HG03139 (cell line): Measurements from ENCODE around the gene DCDC2B.

Source experiments
- ATAC-seq: cut with Tn5 transposase; IDR thresholded peaks from one replicate; pipeline ENCODE4 v1.9.1; 2021; ENCODE audit not compliant: unreplicated experiment

DCDC2B gene

GRCh38 chr1:32195972-32196823, 12.7 kb upstream of the DCDC2B start:
- no peak for ATAC-seq

- ATAC-seq = no peak
Measured at GRCh38 chr1:32197074-32197473, 11.8 kb upstream of the DCDC2B start.

- no peak for ATAC-seq
Measured at GRCh38 chr1:32197837-32198236, 11.1 kb upstream of the DCDC2B start.

GRCh38 chr1:32198237-32199042, 10.4 kb upstream of the DCDC2B start:
- ATAC-seq = no peak

GRCh38 chr1:32199043-32199716, 9.7 kb upstream of the DCDC2B start:
- no peak for ATAC-seq

- ATAC-seq = no peak
Measured at GRCh38 chr1:32199717-32200072, 9.2 kb upstream of the DCDC2B start.

- ATAC-seq = no peak
Measured at GRCh38 chr1:32200226-32201010, 8.5 kb upstream of the DCDC2B start, which contains the start of gene CCDC28B. Gene CCDC28B (plus strand): TSS chr1:32200595. CDS start chr1:32201936, 1,341 bp downstream.

GRCh38 chr1:32201011-32201855, 7.7 kb upstream of the DCDC2B start:
- ATAC-seq = no peak

GRCh38 chr1:32204943-32205361, 3.9 kb upstream of the DCDC2B start:
- ATAC-seq = no peak

- ATAC-seq = peak; percentile 52
Measured at GRCh38 chr1:32205401-32206370, 3.2 kb upstream of the DCDC2B start, which contains the start of gene IQCC. Gene IQCC (plus strand): TSS chr1:32205671. CDS start chr1:32205682, 11 bp downstream.

- no peak for ATAC-seq
Measured at GRCh38 chr1:32208469-32208868, 420 bp upstream of the DCDC2B start.

GRCh38 chr1:32215629-32216480, 7.0 kb downstream of the DCDC2B start:
- no peak for ATAC-seq

GRCh38 chr1:32216566-32216965, 7.7 kb downstream of the DCDC2B start:
- ATAC-seq = no peak

GRCh38 chr1:32219022-32219421, 10.1 kb downstream of the DCDC2B start:
- no peak for ATAC-seq

- ATAC-seq = no peak
Measured at GRCh38 chr1:32220746-32221580, 12.1 kb downstream of the DCDC2B start.

GRCh38 chr1:32221581-32221979, 12.7 kb downstream of the DCDC2B start:
- ATAC-seq = no peak
